GM21381 (cell line): ENCODE results near the gene ZNF697.
A peak's percentile ranks its signal among the peaks of the same experiment; 100 is the strongest.
"Not testable (repeated sequence)": the region's sequence is repeated elsewhere in the genome, so short reads cannot be mapped to it uniquely, and the experiment has no call there.

ENCODE experiments used
- ATAC-seq: cut with Tn5 transposase; IDR thresholded peaks from one replicate; pipeline ENCODE4 v1.9.1; 2021; ENCODE audit warnings: mild to moderate bottlenecking, moderate library complexity; ENCODE audit not compliant: unreplicated experiment

The ZNF697 gene

GRCh38 chr1:119647734-119648619 is at the start of gene ZNF697:
ZNF697 (minus strand) TSS chr1:119648266; CDS start chr1:119626100, 22,166 bp downstream.
- peak; percentile 73 for ATAC-seq

GRCh38 chr1:119697598-119697997 is 49.5 kb upstream of the ZNF697 start:
- ATAC-seq, result no peak

- not testable (repeated sequence) for ATAC-seq
Measured at GRCh38 chr1:119696863-119697262, 48.8 kb upstream of the ZNF697 start.

- no peak for ATAC-seq
Measured at GRCh38 chr1:119689511-119689910, 41.4 kb upstream of the ZNF697 start.

- ATAC-seq, result no peak
Measured at GRCh38 chr1:119688810-119689209, 40.7 kb upstream of the ZNF697 start.

GRCh38 chr1:119687434-119688079 is 39.5 kb upstream of the ZNF697 start:
- no peak for ATAC-seq

GRCh38 chr1:119686661-119687060 is 38.6 kb upstream of the ZNF697 start:
- no peak for ATAC-seq

GRCh38 chr1:119683893-119684292 is 35.8 kb upstream of the ZNF697 start:
- no peak for ATAC-seq

- ATAC-seq, result no peak
Measured at GRCh38 chr1:119682141-119682540, 34.1 kb upstream of the ZNF697 start.

- ATAC-seq, result no peak
Measured at GRCh38 chr1:119681560-119681959, 33.5 kb upstream of the ZNF697 start.

- ATAC-seq, result no peak
Measured at GRCh38 chr1:119680723-119681122, 32.7 kb upstream of the ZNF697 start.

GRCh38 chr1:119680193-119680592 is 32.1 kb upstream of the ZNF697 start:
- no peak for ATAC-seq

- no peak for ATAC-seq
Measured at GRCh38 chr1:119679223-119679622, 31.2 kb upstream of the ZNF697 start.

GRCh38 chr1:119676571-119677206 is 28.6 kb upstream of the ZNF697 start:
- no peak for ATAC-seq

- peak; percentile 64 for ATAC-seq
Measured at GRCh38 chr1:119675349-119676345, 27.6 kb upstream of the ZNF697 start.

- no peak for ATAC-seq
Measured at GRCh38 chr1:119674835-119675289, 26.8 kb upstream of the ZNF697 start.

GRCh38 chr1:119674111-119674526 is 26.1 kb upstream of the ZNF697 start:
- ATAC-seq, result no peak

GRCh38 chr1:119673171-119673940 is 25.3 kb upstream of the ZNF697 start:
- no peak for ATAC-seq

- no peak for ATAC-seq
Measured at GRCh38 chr1:119670898-119671297, 22.8 kb upstream of the ZNF697 start.

GRCh38 chr1:119667173-119667572 is 19.1 kb upstream of the ZNF697 start:
- no peak for ATAC-seq
